GM18511 (cell line): ENCODE measurements around the gene ATG7.

Experiments
- ATAC-seq: cut with Tn5 transposase; IDR thresholded peaks from one replicate; pipeline ENCODE4 v1.9.1; 2021; ENCODE audit warnings: mild to moderate bottlenecking, moderate library complexity; ENCODE audit not compliant: unreplicated experiment

Gene ATG7

GRCh38 chr3:11290743-11291680 is 18.8 kb downstream of the ATG7 start:
- ATAC-seq: peak; percentile 38

DNA sequence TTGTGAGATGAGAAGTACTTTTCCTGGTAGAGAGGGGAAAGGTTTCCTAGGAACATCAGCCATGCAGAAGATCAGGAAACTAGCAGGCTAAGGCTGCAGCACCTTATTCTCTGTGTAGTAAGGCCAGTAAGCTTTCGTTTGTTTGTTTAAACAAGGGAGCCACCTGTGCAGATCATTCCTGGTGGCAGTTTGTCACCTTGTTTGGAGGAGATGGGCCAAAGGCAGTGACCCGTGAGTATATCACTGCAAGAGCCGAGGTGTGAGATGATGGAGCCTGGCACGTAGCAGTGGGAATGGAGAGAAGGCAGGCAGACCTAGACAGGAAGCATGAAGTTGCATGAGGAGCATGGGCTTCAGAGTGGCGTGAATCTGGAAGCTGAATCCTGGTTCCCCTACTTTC is 19.6 kb downstream of the ATG7 start:
- ATAC-seq: no peak

DNA sequence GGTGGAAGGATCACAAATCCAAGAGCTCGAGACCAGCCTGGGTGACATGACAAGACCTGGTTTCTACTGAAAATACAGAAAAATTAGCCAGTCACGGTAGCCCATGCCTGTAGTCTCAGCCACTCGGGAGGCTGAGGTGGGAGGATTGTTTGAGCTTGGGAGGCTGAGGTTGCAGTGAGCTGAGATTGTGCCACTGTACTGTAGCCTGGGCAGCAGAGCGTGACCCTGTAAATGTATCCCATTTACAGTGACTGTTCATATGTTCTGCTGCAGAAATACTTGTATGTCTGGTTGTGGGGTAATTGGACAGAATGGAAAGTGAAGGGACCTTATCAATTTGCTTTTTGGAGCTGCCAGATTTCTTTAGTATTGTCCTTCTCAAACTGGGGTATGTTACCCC is 24.9 kb downstream of the ATG7 start:
- no peak for ATAC-seq

DNA sequence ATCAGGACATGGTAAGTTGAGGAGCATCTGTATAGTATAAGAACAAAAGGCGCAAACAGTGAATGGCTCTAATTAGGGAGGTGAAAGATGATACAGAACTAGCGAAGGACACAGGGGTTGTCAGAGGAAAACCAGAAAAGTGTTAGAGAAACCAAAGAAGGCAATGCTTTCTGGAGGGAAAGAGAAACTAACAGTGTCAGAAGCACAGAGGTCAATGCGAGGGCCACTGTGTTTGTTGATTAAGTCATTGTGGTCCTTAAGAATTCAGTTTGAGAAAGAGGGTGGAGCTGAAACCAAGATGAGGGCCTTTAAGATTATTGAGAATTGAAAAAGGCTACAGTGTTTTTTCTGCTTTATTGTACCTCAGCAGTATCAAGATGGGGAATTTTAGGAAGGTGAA is 28.8 kb downstream of the ATG7 start:
- ATAC-seq: peak; percentile 96

DNA sequence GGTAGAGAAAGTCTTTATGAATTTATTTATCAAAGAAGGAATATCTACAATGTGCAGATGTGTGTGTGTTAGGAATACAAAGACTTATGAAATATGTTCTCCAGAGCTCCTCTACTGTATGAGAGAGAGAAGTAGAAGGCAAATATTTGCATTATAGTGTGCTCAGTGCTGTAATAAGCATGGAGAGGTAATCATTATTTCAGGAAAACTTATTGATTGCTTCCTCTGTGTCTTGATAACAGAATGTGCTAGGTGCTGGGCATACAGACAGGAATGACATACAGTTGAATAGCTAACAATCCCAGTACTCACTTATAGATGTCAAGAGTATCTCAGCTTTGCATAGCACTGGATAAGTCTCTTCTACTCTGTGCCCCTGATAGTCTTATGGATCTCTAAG is 30.2 kb downstream of the ATG7 start:
- ATAC-seq: no peak

DNA sequence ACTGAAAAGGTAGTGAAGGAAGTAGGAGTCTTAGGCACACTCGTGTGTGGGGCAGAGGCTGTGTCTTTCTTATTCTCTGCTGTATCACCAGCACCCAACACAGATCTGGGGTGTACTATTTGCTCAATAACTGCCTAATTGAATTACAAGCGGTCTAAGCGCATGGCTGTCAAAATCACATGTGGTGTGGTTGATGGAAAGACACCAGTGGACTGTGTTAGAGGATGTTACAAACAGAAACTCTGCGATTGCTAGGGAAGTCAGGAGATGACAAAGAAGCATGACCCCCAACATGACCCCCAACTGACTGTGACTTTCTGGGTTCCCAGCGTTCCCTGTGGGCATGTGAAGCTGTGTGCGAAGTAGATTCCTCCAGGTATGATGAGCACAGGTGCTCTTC is 32.0 kb downstream of the ATG7 start:
- ATAC-seq: no peak

- ATAC-seq: no peak
These were observed 33.3 kb downstream of the ATG7 start for GRCh38 chr3:11305509-11305908.

GRCh38 chr3:11306817-11307589 is 34.8 kb downstream of the ATG7 start:
- peak; percentile 80 for ATAC-seq

- ATAC-seq: no peak
These were observed 35.7 kb downstream of the ATG7 start for GRCh38 chr3:11307830-11308432.

DNA sequence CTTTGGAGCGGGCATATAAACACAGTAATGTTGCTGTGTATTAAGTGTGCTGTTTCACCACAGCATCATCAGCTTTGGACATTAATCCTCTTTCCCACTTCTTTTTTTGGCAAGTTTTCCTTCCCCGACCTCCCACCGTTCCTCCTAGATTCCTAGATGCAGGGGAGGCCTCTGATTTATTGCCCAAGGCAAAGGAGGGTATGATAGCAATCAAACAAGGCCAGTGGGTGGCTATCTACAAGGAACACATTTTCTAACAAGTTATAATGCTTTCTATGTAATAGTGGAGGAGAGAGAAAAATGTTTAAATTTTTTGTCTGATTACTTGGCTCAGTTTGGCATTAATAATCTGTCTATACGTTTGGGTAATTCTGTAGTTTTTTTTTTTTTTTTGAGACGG is 38.1 kb downstream of the ATG7 start:
- no peak for ATAC-seq

DNA sequence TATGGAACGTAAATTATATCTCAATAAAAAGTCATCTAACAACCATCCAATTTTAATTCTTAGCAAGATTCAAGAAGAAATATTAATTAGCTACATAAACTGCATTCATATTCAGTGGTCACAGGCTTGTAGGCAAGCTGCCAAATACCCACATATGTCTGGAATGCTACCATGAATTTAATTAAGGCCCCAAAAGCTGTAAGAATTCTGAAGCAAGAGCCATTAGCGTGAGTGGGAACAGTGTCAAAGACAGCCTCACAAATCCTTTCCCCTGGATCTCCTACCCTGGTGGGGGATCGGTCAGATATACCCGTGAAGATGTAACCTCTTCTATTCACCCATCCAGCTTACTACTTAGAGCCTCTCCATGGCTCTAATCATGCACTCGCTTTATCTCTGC is 40.0 kb downstream of the ATG7 start:
- ATAC-seq: no peak

DNA sequence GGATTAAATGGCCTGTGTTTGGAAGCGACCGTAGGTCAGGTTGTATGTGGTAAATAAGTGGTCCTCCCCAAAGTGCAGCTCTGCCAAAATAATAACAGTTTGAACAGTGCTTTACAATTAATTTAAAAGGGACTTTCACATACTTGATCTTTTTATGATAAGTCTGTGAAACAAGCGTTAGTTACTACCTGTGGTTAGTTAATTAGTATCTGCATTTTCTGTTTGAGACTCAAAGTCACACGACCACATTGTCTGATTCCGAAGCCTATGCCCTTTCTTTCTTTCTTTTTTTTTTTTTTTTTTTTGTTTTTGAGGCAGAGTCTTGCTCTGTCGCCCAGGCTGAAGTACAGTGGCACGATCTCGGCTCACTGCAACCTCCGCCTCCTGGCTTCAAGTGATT is 45.1 kb downstream of the ATG7 start:
- ATAC-seq: no peak

DNA sequence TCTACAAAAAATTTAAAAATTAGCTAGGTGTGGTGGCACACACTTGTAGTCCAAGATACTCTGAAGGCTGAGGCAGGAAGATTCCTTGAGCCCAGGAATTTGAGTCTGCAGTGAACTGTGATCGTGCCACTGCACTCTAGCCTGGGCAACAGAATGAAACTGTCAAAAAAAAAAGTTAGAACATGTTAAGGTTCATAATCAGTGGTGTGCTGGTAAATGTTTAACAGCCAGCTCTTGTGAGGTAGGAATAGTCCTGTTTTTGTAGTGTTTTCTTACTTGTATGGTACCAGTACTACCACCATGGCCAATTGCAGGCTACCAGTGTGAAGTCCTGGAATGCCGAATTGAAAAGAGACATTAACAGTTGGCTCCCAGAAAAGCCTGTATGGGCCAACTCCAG is 50.7 kb downstream of the ATG7 start:
- ATAC-seq: no peak

DNA sequence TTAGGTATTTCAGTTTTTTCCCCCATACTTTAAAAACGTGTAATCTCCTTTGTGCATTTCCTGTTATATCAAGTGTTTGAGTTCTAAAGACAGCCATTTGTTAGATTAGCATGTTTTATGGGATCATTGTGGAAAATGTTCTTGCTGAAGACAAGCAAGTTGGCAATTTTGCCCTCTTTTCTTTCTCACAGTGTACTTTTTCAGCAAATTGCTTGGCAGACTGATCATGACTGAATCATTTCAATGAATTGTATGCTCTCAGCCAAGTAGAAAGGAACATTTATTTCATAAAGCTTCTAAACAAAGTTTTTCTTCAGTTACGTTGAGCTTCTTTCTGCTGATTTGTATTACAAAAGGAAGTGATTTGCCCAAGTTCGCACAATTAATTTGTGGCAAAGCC is 51.6 kb downstream of the ATG7 start:
- no peak for ATAC-seq

DNA sequence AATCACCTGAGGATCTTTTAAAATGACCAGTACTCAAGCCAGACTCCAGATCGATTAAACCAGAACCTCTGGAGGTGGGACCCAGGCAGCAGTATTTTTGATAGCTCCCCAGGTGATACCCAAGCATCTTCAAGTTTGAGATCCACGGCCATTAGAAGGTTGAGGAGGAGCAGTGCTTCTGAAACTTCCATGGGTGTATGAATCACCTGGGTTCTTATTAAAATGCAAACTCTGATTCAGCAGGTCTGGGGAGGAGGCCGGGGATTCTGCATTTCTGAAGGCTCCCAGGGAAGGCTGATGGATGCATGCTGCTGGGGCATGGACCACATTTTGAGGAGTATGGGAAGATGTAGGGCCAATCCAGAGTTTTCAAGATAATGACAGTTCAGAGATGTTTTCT is 55.4 kb downstream of the ATG7 start:
- ATAC-seq: no peak

GRCh38 chr3:11328196-11328945 is 56.2 kb downstream of the ATG7 start:
- no peak for ATAC-seq

- ATAC-seq: no peak
These were observed 57.6 kb downstream of the ATG7 start for GRCh38 chr3:11329777-11330176.

- ATAC-seq: no peak
These were observed 58.9 kb downstream of the ATG7 start for GRCh38 chr3:11331101-11331500.

- peak; percentile 48 for ATAC-seq
These were observed 62.9 kb downstream of the ATG7 start for GRCh38 chr3:11335056-11335608.

DNA sequence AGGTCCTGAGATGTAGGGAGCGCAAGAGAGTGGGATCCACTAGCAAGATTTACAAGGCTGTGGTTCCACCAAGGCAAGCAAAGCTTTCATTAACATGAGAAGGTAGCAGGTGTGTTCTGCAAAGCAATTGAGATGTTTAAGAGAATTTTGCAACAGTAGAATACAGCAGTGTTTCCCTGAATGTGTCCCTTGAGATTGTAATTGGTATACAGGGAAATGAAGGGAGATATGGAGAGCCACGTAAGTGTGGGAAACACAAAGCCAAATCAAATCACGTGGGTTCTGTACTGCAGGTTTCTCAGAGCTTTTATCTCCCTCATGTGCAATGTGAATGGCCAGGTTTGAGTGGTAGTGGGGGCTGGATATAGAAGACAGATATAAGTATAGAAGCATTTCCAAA is 67.3 kb downstream of the ATG7 start:
- no peak for ATAC-seq

GRCh38 chr3:11346416-11346815 is 74.2 kb downstream of the ATG7 start:
- no peak for ATAC-seq
